Sigmoid colon (tissue), 4 donors: Measurements from ENCODE around the gene RRP1.
A peak's percentile ranks its signal among the peaks of the same experiment; 100 is the strongest.

ENCODE experiments used
- POLR2AphosphoS5 ChIP-seq, 4 donors: sonication (generic); formaldehyde crosslinking; IDR thresholded peaks; one replicate each; pipeline ENCODE4 v1.6.1; 2017; ENCODE audit warnings: antibody characterized with exemption in 4 of 4
- TF ChIP-seq, protein P1 (sequence below), 4 experiments: fragments of 450-650 bp in 3 of 4; fragments of 200-600 bp in 1 of 4; IDR thresholded peaks; one replicate each; pipeline ENCODE4 v1.5.1; 2016 to 2019; ENCODE audit warnings: antibody characterized with exemption in 4 of 4, mild to moderate bottlenecking in 3 of 4, moderate library complexity in 2 of 4

DNA sequence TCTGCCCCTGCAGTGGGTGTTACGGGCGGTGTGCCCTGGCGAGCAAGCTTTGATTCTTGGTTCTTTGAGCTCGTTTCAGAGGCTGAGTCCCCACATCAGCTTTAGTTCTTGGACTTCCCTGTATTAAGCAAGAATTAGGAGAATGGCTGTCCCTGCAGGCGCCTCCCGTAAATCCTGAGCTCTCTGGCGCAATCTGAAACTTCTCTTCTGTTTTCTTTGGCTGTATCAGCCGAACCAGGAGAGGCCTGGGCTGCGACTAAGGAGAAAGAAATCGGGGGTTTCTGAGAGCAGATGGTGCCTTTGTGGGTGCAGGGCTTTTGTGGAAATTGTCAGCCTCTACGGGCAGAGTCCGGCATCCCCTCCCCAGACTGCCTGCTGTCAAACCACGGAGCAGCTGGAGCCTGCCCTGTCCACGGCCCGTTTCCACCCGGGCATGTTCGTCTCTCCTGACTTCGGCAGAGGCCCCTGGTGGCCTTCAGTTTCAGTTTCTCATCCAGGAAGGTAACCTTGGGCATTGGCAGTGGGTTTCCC is 31.2 kb upstream of the RRP1 start:
- TF ChIP-seq, protein P1, sequence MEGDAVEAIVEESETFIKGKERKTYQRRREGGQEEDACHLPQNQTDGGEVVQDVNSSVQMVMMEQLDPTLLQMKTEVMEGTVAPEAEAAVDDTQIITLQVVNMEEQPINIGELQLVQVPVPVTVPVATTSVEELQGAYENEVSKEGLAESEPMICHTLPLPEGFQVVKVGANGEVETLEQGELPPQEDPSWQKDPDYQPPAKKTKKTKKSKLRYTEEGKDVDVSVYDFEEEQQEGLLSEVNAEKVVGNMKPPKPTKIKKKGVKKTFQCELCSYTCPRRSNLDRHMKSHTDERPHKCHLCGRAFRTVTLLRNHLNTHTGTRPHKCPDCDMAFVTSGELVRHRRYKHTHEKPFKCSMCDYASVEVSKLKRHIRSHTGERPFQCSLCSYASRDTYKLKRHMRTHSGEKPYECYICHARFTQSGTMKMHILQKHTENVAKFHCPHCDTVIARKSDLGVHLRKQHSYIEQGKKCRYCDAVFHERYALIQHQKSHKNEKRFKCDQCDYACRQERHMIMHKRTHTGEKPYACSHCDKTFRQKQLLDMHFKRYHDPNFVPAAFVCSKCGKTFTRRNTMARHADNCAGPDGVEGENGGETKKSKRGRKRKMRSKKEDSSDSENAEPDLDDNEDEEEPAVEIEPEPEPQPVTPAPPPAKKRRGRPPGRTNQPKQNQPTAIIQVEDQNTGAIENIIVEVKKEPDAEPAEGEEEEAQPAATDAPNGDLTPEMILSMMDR (IDR thresholded peaks at IDR 0.05): peak in 1 of 4 experiments; percentile 31
- peak in 3 of 4 donors; percentile 9 to 25 (median 24) for TF ChIP-seq POLR2AphosphoS5 (IDR thresholded peaks at IDR 0.05)
